GM10248 (cell line): Measurements from ENCODE around the gene BCAS1.

Experiments used
- CTCF ChIA-PET: fragments of 300-600 bp; sonication (Branson Sonifier 250); formaldehyde crosslinking; extraction: SDS; loops from one replicate; lab custom pipeline; 2021; ENCODE audit warnings: antibody characterized with exemption; lab: Yijun Ruan, JAX
- POLR2A ChIA-PET: fragments of 350-650 bp; sonication (Branson Sonifier 250); formaldehyde crosslinking; extraction: SDS; loops from one replicate; lab custom pipeline; 2020; ENCODE audit warnings: antibody characterized with exemption; lab: Yijun Ruan, JAX
- DNase-seq: peaks from one replicate; pipeline ENCODE4 v3.0.0; 2012; ENCODE audit errors: extremely low spot score
- TF ChIP-seq, protein P1 (sequence below): IDR thresholded peaks from 2 replicates; pipeline ENCODE4 v1.5.1; 2012; ENCODE audit warnings: mild to moderate bottlenecking, low read depth; ENCODE audit errors: extremely low read depth, missing control alignments, control extremely low read depth

Gene BCAS1

DNA sequence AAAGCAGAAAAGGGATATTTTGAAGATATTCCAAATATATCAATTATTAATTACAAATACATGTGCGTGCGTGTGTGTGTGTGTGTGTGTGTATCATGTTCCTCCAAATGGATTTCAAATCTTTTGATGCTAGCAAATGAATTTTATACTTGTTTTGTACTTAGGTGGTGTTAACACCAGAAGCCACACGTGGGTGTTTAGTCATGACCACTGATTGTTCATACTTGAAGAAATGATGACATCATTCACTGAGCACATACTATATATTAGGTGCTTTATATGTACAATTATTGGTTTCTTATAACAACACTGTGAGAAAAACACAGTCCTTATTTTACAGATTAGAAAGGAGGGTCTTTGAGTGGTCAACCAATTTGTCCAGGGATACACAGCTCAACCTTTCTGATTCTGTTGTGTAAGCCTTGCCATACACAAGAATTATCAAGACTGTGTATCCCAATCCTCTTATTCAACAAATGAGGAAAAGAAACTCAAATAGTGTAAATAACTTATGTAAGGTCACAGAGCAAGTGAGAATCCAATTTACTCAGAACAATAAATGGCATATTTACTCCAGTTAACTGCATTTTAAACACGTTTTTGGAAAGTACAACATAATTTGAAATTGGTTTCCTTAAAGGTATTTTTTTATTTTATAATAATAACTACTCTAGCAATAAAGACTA is 88.5 kb downstream of the BCAS1 start:
- DNase-seq = no peak
- ChIA-PET POLR2A (no interaction called here), CTCF (no interaction called here)
- TF ChIP-seq, protein P1, sequence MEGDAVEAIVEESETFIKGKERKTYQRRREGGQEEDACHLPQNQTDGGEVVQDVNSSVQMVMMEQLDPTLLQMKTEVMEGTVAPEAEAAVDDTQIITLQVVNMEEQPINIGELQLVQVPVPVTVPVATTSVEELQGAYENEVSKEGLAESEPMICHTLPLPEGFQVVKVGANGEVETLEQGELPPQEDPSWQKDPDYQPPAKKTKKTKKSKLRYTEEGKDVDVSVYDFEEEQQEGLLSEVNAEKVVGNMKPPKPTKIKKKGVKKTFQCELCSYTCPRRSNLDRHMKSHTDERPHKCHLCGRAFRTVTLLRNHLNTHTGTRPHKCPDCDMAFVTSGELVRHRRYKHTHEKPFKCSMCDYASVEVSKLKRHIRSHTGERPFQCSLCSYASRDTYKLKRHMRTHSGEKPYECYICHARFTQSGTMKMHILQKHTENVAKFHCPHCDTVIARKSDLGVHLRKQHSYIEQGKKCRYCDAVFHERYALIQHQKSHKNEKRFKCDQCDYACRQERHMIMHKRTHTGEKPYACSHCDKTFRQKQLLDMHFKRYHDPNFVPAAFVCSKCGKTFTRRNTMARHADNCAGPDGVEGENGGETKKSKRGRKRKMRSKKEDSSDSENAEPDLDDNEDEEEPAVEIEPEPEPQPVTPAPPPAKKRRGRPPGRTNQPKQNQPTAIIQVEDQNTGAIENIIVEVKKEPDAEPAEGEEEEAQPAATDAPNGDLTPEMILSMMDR = no peak

DNA sequence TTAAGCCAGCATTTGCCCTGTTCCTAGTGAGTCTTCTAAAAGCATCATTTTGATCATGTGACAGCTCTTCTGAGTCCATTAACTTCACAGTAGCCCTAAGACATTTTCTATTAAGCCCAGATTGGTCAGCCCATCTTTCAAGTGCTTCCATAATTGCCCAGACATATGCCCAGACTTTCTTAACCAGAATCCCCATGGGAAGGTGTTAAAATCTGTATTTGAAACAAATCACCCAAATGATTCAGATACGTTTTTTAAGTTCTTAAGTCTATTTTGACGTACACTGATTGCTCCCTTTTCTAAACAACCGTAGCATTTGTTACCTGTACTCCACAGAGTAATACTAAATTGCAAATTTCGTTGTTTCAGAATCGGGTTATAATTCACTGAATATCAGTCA is 89.3 kb downstream of the BCAS1 start:
- ChIA-PET POLR2A (no interaction called here), CTCF (interaction anchor here (1.4 kb wide), 1 partner anchor 23 kb away, joined by 3 read pairs; no protein-coding TSS in a partner anchor)
- DNase-seq = no peak
- TF ChIP-seq, protein P1 = no peak

DNA sequence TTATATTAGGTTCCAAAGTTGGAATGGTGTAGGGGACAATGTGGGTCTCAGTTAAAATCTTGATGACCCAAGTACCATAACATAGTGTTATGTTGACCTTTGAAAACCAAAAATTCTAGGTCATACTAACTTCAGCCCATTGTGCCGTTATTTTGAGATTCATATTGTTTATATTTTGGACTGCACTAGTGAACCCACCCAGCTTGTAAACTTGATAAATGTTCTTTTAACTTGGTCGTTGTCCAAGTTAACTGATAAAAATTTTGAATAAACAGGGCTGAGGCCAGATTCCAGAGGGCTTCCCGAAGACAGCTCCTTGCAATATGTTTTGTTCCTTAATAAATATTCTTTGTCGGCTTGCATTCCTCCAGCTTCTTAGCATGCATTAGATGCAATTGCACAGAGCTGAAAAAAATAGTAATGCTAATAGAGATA is 90.3 kb downstream of the BCAS1 start:
- ChIA-PET POLR2A (no interaction called here), CTCF (interaction anchor here (1.0 to 1.4 kb wide), 2 partner anchors 9 to 25 kb away, joined by 3 read pairs; no protein-coding TSS in a partner anchor)
- DNase-seq = no peak
- TF ChIP-seq, protein P1 = no peak

DNA sequence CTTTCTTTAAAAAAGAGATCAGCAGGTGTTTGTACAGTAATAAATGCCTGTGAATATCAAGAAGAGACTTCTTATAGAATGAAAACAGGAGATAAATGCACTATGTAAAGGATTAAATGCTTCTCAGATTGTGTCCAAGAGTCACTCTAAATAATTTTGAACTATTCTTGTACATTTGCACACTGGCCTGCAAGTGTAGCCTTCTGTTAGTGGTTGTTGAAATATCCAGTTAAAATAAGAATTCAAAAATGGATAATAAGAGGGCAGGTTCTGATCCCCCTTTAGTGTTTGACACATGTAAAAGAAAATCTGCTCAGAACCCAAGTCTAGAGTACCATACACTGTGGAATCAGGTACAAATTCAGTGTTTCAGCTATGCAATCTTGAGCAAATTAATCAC is 91.9 kb downstream of the BCAS1 start:
- CTCF ChIA-PET = no interaction called here
- DNase-seq = no peak
- TF ChIP-seq, protein P1 = no peak
- POLR2A ChIA-PET = no interaction called here

DNA sequence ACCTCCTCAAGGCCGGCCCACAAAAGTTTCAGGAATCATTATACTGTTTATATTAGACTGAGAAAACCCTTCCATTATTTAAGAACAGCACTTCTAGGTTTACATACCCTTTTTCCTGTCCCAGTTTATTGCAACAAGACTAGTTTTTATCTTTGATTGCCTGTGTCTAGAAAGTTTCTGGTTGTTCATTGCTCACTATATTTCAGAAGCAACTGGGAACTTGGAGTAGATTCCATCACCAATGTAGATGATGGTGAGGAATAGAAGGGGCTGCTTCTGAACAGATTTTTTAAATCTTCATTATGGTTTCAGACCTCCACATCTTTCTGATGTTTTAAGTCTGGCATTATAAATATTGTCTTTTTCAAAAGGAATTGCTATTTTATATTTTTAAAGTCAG is 93.0 kb downstream of the BCAS1 start:
- POLR2A ChIA-PET = no interaction called here
- no peak for DNase-seq
- TF ChIP-seq, protein P1 = no peak
- CTCF ChIA-PET = no interaction called here

DNA sequence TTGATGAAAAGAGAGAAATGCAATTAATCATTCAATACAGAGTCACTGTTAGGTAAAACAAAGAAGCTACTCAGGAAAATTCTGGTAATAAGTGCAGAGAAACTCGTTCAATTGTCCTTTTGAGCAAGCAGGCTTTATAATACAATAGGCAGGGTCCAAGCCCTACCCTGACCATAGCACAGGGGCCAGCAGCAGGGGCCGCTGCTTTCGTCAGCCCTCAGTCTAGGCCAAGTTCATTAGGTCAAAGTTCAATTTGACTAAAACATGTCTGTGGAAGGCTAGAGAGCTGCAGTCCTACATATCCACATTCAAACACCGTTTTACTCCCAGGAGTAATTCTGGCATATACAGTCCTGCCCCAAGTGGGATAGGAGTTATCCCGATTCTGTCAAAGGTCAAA is 94.6 kb downstream of the BCAS1 start:
- ChIA-PET POLR2A (no interaction called here), CTCF (no interaction called here)
- no peak for DNase-seq
- TF ChIP-seq, protein P1 = no peak
